ENCODE measurements around the gene GADD45G.

DNA sequence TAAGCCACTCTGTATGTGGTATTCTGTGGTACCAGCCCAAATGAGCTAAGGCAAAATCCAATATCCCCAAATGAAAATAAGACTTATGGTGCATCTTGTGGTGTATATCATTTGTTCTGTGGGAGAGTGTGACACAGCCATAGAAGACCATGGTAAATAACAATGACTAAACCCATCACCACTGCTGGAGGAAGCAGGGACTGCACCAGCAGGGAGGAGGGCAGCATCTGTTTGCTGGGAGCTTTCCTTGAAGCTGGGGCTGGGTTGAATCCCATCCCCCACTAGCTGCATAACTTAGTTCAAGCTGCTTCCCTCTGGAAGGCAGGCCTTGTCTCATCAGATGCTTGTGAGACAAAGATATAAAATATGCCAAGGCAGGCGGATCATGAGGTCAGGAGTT, 14.2 kb downstream of the GADD45G start:
- TF ChIP-seq EP300 (IDR thresholded peaks at IDR 0.05; ENCODE audit: borderline replicate concordance): no peak
- TF ChIP-seq RAD21 (IDR thresholded peaks at IDR 0.05; ENCODE audit: low read depth): no peak
- TF ChIP-seq, protein P1, sequence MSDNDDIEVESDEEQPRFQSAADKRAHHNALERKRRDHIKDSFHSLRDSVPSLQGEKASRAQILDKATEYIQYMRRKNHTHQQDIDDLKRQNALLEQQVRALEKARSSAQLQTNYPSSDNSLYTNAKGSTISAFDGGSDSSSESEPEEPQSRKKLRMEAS (IDR thresholded peaks at IDR 0.05): no peak
- TF ChIP-seq EGR1 (IDR thresholded peaks at IDR 0.05): no peak
- no peak for TF ChIP-seq TCF12 (IDR thresholded peaks at IDR 0.05; ENCODE audit: low read depth)
- TF ChIP-seq, protein P2, sequence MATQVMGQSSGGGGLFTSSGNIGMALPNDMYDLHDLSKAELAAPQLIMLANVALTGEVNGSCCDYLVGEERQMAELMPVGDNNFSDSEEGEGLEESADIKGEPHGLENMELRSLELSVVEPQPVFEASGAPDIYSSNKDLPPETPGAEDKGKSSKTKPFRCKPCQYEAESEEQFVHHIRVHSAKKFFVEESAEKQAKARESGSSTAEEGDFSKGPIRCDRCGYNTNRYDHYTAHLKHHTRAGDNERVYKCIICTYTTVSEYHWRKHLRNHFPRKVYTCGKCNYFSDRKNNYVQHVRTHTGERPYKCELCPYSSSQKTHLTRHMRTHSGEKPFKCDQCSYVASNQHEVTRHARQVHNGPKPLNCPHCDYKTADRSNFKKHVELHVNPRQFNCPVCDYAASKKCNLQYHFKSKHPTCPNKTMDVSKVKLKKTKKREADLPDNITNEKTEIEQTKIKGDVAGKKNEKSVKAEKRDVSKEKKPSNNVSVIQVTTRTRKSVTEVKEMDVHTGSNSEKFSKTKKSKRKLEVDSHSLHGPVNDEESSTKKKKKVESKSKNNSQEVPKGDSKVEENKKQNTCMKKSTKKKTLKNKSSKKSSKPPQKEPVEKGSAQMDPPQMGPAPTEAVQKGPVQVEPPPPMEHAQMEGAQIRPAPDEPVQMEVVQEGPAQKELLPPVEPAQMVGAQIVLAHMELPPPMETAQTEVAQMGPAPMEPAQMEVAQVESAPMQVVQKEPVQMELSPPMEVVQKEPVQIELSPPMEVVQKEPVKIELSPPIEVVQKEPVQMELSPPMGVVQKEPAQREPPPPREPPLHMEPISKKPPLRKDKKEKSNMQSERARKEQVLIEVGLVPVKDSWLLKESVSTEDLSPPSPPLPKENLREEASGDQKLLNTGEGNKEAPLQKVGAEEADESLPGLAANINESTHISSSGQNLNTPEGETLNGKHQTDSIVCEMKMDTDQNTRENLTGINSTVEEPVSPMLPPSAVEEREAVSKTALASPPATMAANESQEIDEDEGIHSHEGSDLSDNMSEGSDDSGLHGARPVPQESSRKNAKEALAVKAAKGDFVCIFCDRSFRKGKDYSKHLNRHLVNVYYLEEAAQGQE (IDR thresholded peaks at IDR 0.05; ENCODE audit: low read depth): no peak
- no peak for TF ChIP-seq CREB1 (IDR thresholded peaks at IDR 0.05; ENCODE audit: low read depth)
- TF ChIP-seq, protein P3, sequence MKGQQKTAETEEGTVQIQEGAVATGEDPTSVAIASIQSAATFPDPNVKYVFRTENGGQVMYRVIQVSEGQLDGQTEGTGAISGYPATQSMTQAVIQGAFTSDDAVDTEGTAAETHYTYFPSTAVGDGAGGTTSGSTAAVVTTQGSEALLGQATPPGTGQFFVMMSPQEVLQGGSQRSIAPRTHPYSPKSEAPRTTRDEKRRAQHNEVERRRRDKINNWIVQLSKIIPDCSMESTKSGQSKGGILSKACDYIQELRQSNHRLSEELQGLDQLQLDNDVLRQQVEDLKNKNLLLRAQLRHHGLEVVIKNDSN (IDR thresholded peaks at IDR 0.05): no peak
- TF ChIP-seq FOXM1 (IDR thresholded peaks at IDR 0.05; ENCODE audit: borderline replicate concordance, low read depth): no peak
- TF ChIP-seq TEAD4 (IDR thresholded peaks at IDR 0.05): no peak
- TF ChIP-seq TAF1 (IDR thresholded peaks at IDR 0.05; ENCODE audit: low read depth): no peak
- no peak for TF ChIP-seq CEBPB (IDR thresholded peaks at IDR 0.05)
- TF ChIP-seq NFIC (IDR thresholded peaks at IDR 0.05): no peak

All from Ishikawa (cell line).